Upper lobe of left lung (tissue), 4 donors: ENCODE data around the gene KSR2.

ENCODE experiments used
- CTCF ChIP-seq, 6 experiments: fragments of 450-650 bp in 4 of 6; fragments of 200-600 bp in 2 of 6; sonication (generic) in 2 of 6; IDR thresholded peaks; one replicate each; pipeline ENCODE4 v1.5.1; 2016 to 2019; ENCODE audit warnings: antibody characterized with exemption in 6 of 6
- EP300 ChIP-seq, 4 donors: sonication (generic); formaldehyde crosslinking; IDR thresholded peaks; one replicate each; pipeline ENCODE4 v1.5.1; 2017; ENCODE audit warnings: antibody characterized with exemption in 4 of 4, control low read depth in 2 of 4
- POLR2A ChIP-seq, 4 donors: fragments of 450-650 bp; IDR thresholded peaks; one replicate each; pipeline ENCODE4 v1.5.1; 2016 to 2017; ENCODE audit warnings: antibody characterized with exemption in 4 of 4, mild to moderate bottlenecking in 2 of 4
- POLR2AphosphoS5 ChIP-seq, 2 donors: sonication (generic); formaldehyde crosslinking; IDR thresholded peaks; one replicate each; pipeline ENCODE4 v1.5.1; 2017; ENCODE audit warnings: antibody characterized with exemption in 2 of 2

GRCh38 chr12:117409286-117409685, 559.5 kb downstream of the KSR2 start:
- TF ChIP-seq POLR2AphosphoS5 (IDR thresholded peaks at IDR 0.05) (no peak), CTCF (IDR thresholded peaks at IDR 0.05) (no peak), EP300 (IDR thresholded peaks at IDR 0.05) (no peak), POLR2A (IDR thresholded peaks at IDR 0.05) (no peak)
